ENCODE results near the gene TAOK2. TPM values are rescaled to one million over a fixed set of nuclear protein-coding genes. Genes with fewer than 3 reads are reported as not detected.

The TAOK2 gene
- total and polyA plus RNA-seq, 2 of the 4 experiments (the other 2 are of a cell fraction) = 23.0 to 31.7 TPM

- no peaks in the 10 kb centered on the region for H3K9me1 ChIP-seq (ENCODE audit: insufficient read depth, low read length)
- no peak within 1 kb of the TSS for H3K9ac ChIP-seq (ENCODE audit: low read depth, low read length)
- H3K4me1 ChIP-seq (ENCODE audit: control insufficient read depth, insufficient read depth, low read length) = no peaks in the 10 kb centered on the region
- in situ Hi-C loops (cut with MboI; ENCODE audit: low sequenced_read_pairs) (no loop called here), intact Hi-C loops (cut with micrococcal nuclease) (no loop called here), dilution Hi-C loops (cut with HindIII; ENCODE audit: low sequenced_read_pairs, unreplicated experiment) (no loop called here)
- TF ChIP-seq ELK1 (IDR thresholded peaks at IDR 0.05; ENCODE audit: borderline replicate concordance, low read depth, low read length) = no peak
- TF ChIP-seq RAD21 (IDR thresholded peaks at IDR 0.05; ENCODE audit: low read length) = no peak
- TF ChIP-seq POLR2A (IDR thresholded peaks at IDR 0.05; ENCODE audit: low read depth, low read length) = no peak
- no peak for TF ChIP-seq BHLHE40 (IDR thresholded peaks at IDR 0.05; ENCODE audit: low read depth, low read length)
- no peak for TF ChIP-seq USF2 (IDR thresholded peaks at IDR 0.05; ENCODE audit: low read depth, low read length)
- no peak for TF ChIP-seq NFE2L2 (IDR thresholded peaks at IDR 0.05; ENCODE audit: low read depth, low read length)
- no peak for TF ChIP-seq RFX5 (IDR thresholded peaks at IDR 0.05; ENCODE audit: low read depth, low read length)
- no peak for TF ChIP-seq FOS (IDR thresholded peaks at IDR 0.05; ENCODE audit: low read depth, low read length)
- TF ChIP-seq RCOR1 (IDR thresholded peaks at IDR 0.05; ENCODE audit: insufficient replicate concordance, low read length) = no peak
- no peak for TF ChIP-seq MXI1 (IDR thresholded peaks at IDR 0.05; ENCODE audit: borderline replicate concordance, low read depth, low read length)
- no peak for TF ChIP-seq CTCF (conservative IDR thresholded peaks at IDR 0.05; ENCODE audit: low read depth, low read length)
- TF ChIP-seq CHD1 (IDR thresholded peaks at IDR 0.05; ENCODE audit: low read depth, low read length) = no peak
- TF ChIP-seq MAZ (IDR thresholded peaks at IDR 0.05; ENCODE audit: borderline replicate concordance, low read depth, low read length) = no peak
- TF ChIP-seq MAFK (IDR thresholded peaks at IDR 0.05; ENCODE audit: low read depth, low read length) = no peak
- no peak for TF ChIP-seq CEBPB (IDR thresholded peaks at IDR 0.05; ENCODE audit: low read depth, low read length)
- TF ChIP-seq SMC3 (IDR thresholded peaks at IDR 0.05; ENCODE audit: low read depth, low read length) = no peak
- H2AFZ ChIP-seq (replicated peaks; ENCODE audit: low read length, poor library complexity) = peak within 1 kb of the TSS; percentile 32
- peaks cover 65% of the 10 kb centered on the region for H3K27me3 ChIP-seq (ENCODE audit: control insufficient read depth, insufficient read depth, low read length)
- H3K23ac ChIP-seq (ENCODE audit: low read depth, low read length) = no peak within 1 kb of the TSS
- H4K8ac ChIP-seq (ENCODE audit: low read depth in 2 of 2, low read length in 2 of 2) = no peak within 1 kb of the TSS
- H4K5ac ChIP-seq (ENCODE audit: low read depth, low read length) = no peak within 1 kb of the TSS
- ChIA-PET POLR2A (ENCODE audit: unreplicated experiment) (no interaction called here), CTCF (interaction anchor here (0.6 kb wide), 1 partner anchor 274 kb away, joined by 4 read pairs; no protein-coding TSS in a partner anchor)
- BruUV-seq (replicated peaks) = no TSS peak
- no peak within 1 kb of the TSS for H3K27ac ChIP-seq (ENCODE audit: insufficient read depth, low read length)
- H3K4me3 ChIP-seq (ENCODE audit: insufficient read depth, low read depth, low read length) = no peak within 1 kb of the TSS
- no peaks in the 10 kb centered on the region for H3K79me1 ChIP-seq (ENCODE audit: low read depth in 1 of 2, low read length in 2 of 2)
- no peaks in the 10 kb centered on the region for H3K9me3 ChIP-seq (ENCODE audit: control insufficient read depth, insufficient read depth, low read length)
- H2BK15ac ChIP-seq (ENCODE audit: low read depth, low read length) = no peak within 1 kb of the TSS
- no peak within 1 kb of the TSS for H3K4ac ChIP-seq (ENCODE audit: low read depth, low read length)
- peaks cover 9% of the 10 kb centered on the region; the same call in 1 of the 2 replicates for H4K20me1 ChIP-seq (ENCODE audit: insufficient read depth, low read length)
- no peak within 1 kb of the TSS for H2AK9ac ChIP-seq (replicated peaks; ENCODE audit: low read depth, low read length, poor library complexity)
- H3K18ac ChIP-seq (ENCODE audit: low read depth, low read length) = no peak within 1 kb of the TSS
- no peak within 1 kb of the TSS for H4K91ac ChIP-seq (ENCODE audit: insufficient read depth, low read depth, low read length)
- peak; percentile 30; the same call in 1 of the 2 replicates for ATAC-seq (ENCODE audit: low read depth)
- no peak within 1 kb of the TSS for H3K56ac ChIP-seq (ENCODE audit: extremely low read depth, insufficient read depth, low read length)
- no peak within 1 kb of the TSS for H2BK5ac ChIP-seq (ENCODE audit: low read depth, low read length, poor library complexity, severe bottlenecking)
- H2BK20ac ChIP-seq (ENCODE audit: low read depth, low read length) = no peak within 1 kb of the TSS
- H2AK5ac ChIP-seq (ENCODE audit: low read depth, low read length) = no peak within 1 kb of the TSS
- H3K4me2 ChIP-seq (ENCODE audit: low read depth, low read length) = no peak within 1 kb of the TSS; the same call in 1 of the 2 replicates
- H3K14ac ChIP-seq (replicated peaks; ENCODE audit: low read depth, low read length) = no peak within 1 kb of the TSS
- no peak within 1 kb of the TSS for H2BK120ac ChIP-seq (ENCODE audit: low read depth, low read length)
- no peak for DNase-seq
- WGBS, 2 experiments (ENCODE audit: extremely low coverage in 2 of 2, insufficient read length in 1 of 2) = 3% methylated on average over 5 of the region's 27 CpGs; no CpG with 5 or more reads in 1 of the 2 experiments
- H3K36me3 ChIP-seq (ENCODE audit: control insufficient read depth, insufficient read depth, low read length) = no peaks in the 10 kb centered on the region
These were observed 57.3 kb downstream of the TAOK2 start, which contains the start of gene TLCD3B for GRCh38 chr16:30030841-30031413. Gene TLCD3B (minus strand): TSS chr16:30031271. CDS start chr16:30030527, 744 bp downstream.
